ENCODE results near the gene KREMEN1.

DNA sequence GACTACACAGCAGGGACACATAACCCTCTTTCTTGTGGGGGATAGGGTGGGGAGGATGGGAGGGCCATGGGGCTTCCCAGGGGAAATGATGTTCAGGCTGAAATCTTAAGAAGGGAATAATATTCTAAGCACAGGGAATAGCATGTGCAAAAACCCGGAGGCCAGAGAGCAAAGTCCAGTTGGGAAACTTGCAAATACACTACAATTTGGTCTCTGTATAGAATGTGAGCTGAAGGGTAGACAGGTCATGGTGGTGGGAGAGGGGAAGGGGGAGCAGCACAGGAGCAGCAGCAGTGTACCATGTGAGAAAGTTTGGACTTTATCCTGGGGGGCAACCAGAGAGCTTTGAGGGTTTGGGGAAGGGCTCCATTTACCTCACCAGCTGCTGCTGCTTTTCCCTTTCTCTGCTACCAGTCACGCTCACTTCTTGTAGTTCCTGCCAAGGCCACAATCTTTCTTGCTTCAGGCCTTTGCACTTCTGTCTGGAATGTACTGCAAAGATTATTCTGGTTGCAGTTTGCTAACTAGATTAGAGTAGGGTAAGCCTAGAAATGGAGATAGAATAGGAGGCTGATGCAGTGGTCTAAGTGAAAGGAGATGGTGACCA is 43.0 kb downstream of the KREMEN1 start:
- TF ChIP-seq, protein P1, sequence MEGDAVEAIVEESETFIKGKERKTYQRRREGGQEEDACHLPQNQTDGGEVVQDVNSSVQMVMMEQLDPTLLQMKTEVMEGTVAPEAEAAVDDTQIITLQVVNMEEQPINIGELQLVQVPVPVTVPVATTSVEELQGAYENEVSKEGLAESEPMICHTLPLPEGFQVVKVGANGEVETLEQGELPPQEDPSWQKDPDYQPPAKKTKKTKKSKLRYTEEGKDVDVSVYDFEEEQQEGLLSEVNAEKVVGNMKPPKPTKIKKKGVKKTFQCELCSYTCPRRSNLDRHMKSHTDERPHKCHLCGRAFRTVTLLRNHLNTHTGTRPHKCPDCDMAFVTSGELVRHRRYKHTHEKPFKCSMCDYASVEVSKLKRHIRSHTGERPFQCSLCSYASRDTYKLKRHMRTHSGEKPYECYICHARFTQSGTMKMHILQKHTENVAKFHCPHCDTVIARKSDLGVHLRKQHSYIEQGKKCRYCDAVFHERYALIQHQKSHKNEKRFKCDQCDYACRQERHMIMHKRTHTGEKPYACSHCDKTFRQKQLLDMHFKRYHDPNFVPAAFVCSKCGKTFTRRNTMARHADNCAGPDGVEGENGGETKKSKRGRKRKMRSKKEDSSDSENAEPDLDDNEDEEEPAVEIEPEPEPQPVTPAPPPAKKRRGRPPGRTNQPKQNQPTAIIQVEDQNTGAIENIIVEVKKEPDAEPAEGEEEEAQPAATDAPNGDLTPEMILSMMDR (IDR thresholded peaks at IDR 0.05): no peak
- no peak for TF ChIP-seq POLR2A (IDR thresholded peaks at IDR 0.05)
